Lower leg skin (tissue), 3 donors: Measurements from ENCODE around the gene PLAC8L1.

ENCODE experiments used
- POLR2A ChIP-seq, 2 donors: fragments of 450-650 bp; IDR thresholded peaks; one replicate each; pipeline ENCODE4 v1.6.1; 2016 to 2017; ENCODE audit warnings: antibody characterized with exemption in 2 of 2, mild to moderate bottlenecking in 1 of 2, moderate library complexity in 1 of 2
- TF ChIP-seq, protein P1 (sequence below), 3 donors: fragments of 450-650 bp; IDR thresholded peaks; one replicate each; pipeline ENCODE4 v1.5.1; 2016; ENCODE audit warnings: antibody characterized with exemption in 3 of 3, mild to moderate bottlenecking in 3 of 3, moderate library complexity in 2 of 3

DNA sequence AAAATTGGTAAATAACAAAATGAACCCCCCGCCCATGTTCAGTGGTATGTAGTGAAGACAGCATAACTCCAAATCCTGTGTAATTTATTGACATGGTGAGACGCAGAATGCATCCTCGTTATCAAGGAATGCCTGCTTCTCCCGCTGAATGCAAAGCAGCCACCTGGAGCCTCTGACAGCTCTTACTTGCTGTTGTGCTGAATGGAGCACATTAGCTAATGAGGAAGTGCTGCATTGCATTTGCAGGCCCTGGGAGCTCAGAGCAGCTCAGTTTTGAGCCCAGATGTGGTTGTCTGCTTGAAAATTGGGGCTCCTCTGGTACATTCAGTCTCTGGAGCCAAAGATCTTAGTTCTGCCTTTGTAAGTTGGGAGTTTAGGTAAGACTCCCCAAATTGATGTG, 28.9 kb downstream of the PLAC8L1 start:
- TF ChIP-seq, protein P1, sequence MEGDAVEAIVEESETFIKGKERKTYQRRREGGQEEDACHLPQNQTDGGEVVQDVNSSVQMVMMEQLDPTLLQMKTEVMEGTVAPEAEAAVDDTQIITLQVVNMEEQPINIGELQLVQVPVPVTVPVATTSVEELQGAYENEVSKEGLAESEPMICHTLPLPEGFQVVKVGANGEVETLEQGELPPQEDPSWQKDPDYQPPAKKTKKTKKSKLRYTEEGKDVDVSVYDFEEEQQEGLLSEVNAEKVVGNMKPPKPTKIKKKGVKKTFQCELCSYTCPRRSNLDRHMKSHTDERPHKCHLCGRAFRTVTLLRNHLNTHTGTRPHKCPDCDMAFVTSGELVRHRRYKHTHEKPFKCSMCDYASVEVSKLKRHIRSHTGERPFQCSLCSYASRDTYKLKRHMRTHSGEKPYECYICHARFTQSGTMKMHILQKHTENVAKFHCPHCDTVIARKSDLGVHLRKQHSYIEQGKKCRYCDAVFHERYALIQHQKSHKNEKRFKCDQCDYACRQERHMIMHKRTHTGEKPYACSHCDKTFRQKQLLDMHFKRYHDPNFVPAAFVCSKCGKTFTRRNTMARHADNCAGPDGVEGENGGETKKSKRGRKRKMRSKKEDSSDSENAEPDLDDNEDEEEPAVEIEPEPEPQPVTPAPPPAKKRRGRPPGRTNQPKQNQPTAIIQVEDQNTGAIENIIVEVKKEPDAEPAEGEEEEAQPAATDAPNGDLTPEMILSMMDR (IDR thresholded peaks at IDR 0.05) = no peak
- no peak for TF ChIP-seq POLR2A (IDR thresholded peaks at IDR 0.05)
